A673 (cell line): Measurements from ENCODE around the gene HELZ. TPM values are rescaled to one million over a fixed set of nuclear protein-coding genes. Genes with fewer than 3 reads are reported as not detected.

Source experiments
- BruUV-seq: library from RNA; stranded (reverse); fragments of 400-500 nt; replicated peaks from 2 replicates; lab custom pipeline; 2021; lab: Mats Ljungman, UMichigan
- CTCF ChIA-PET: fragments of 300-600 bp; sonication (Branson Sonifier 250); formaldehyde crosslinking; loops from one replicate; lab custom pipeline; 2022; ENCODE audit warnings: antibody characterized with exemption; lab: Charles Lee
- POLR2A ChIA-PET: fragments of 300-600 bp; sonication (Branson Sonifier 250); formaldehyde crosslinking; loops from one replicate; lab custom pipeline; 2022; ENCODE audit warnings: antibody characterized with exemption; ENCODE audit not compliant: low non-redundant PET; lab: Charles Lee
- DNase-seq: peaks from one replicate; pipeline ENCODE4 v3.0.0-alpha.2; 2015; ENCODE audit warnings: low spot score
- H3K27ac ChIP-seq: fragments of 200-600 bp; sonication (generic); 2 replicates; pipeline ENCODE4 v1.5.1; 2016; ENCODE audit warnings: mixed run types, low read depth, mild to moderate bottlenecking, mixed read lengths, antibody characterized with exemption, low read length; ENCODE audit not compliant: poor library complexity, severe bottlenecking
- H3K27me3 ChIP-seq: fragments of 200-600 bp; sonication (generic); replicated peaks from 2 replicates; pipeline ENCODE4 v1.6.1; 2017; ENCODE audit warnings: mixed run types, low read depth, mild to moderate bottlenecking, mixed read lengths, antibody characterized with exemption, low read length; ENCODE audit not compliant: insufficient read depth, poor library complexity
- H3K36me3 ChIP-seq: fragments of 200-600 bp; sonication (generic); 2 replicates; pipeline ENCODE4 v1.6.1; 2016; ENCODE audit warnings: mixed run types, mild to moderate bottlenecking, mixed read lengths, antibody characterized with exemption, low read length; ENCODE audit not compliant: insufficient read depth, poor library complexity, severe bottlenecking
- H3K4me1 ChIP-seq: fragments of 200-600 bp; sonication (generic); 2 replicates; pipeline ENCODE4 v1.6.1; 2017; ENCODE audit warnings: mixed run types, mild to moderate bottlenecking, mixed read lengths, antibody characterized with exemption, low read length; ENCODE audit not compliant: insufficient read depth, poor library complexity, severe bottlenecking
- H3K4me3 ChIP-seq: fragments of 200-600 bp; sonication (generic); 2 replicates; pipeline ENCODE4 v1.5.1; 2016; ENCODE audit warnings: low read depth, mixed run types, mild to moderate bottlenecking, mixed read lengths, low read length; ENCODE audit not compliant: poor library complexity, severe bottlenecking
- H3K9me3 ChIP-seq: fragments of 200-600 bp; sonication (generic); 2 replicates; pipeline ENCODE4 v1.6.1; 2016; ENCODE audit warnings: mixed run types, low read depth, mild to moderate bottlenecking, mixed read lengths, antibody characterized with exemption, low read length; ENCODE audit not compliant: poor library complexity, severe bottlenecking
- EZH2 ChIP-seq: fragments of 200-600 bp; sonication (generic); IDR thresholded peaks from 2 replicates; pipeline ENCODE4 v1.6.1; 2017; ENCODE audit warnings: borderline replicate concordance, low read depth, mild to moderate bottlenecking, mixed read lengths, antibody characterized with exemption, low read length; ENCODE audit not compliant: poor library complexity, severe bottlenecking
- intact Hi-C: fragments of 100-400 bp; cut with micrococcal nuclease; formaldehyde crosslinking; loops from one replicate; pipeline ENCODE4 v1.10.0; 2022; ENCODE audit not compliant: unreplicated experiment
- total RNA-seq: library from RNA; stranded (reverse); gene quantifications from 2 replicates; pipeline ENCODE4 v1.2.3, GENCODE V29; 2021
- TF ChIP-seq, protein P1 (sequence below): fragments of 300-800, 200-600 bp; sonication (generic); conservative IDR thresholded peaks from 2 replicates; pipeline ENCODE4 v1.5.1; 2017; ENCODE audit warnings: low read depth, mild to moderate bottlenecking, antibody characterized with exemption, low read length, moderate library complexity, mixed read lengths

HELZ gene
- total RNA-seq, 1 experiment from 2014 or later, result 57.3 TPM

DNA sequence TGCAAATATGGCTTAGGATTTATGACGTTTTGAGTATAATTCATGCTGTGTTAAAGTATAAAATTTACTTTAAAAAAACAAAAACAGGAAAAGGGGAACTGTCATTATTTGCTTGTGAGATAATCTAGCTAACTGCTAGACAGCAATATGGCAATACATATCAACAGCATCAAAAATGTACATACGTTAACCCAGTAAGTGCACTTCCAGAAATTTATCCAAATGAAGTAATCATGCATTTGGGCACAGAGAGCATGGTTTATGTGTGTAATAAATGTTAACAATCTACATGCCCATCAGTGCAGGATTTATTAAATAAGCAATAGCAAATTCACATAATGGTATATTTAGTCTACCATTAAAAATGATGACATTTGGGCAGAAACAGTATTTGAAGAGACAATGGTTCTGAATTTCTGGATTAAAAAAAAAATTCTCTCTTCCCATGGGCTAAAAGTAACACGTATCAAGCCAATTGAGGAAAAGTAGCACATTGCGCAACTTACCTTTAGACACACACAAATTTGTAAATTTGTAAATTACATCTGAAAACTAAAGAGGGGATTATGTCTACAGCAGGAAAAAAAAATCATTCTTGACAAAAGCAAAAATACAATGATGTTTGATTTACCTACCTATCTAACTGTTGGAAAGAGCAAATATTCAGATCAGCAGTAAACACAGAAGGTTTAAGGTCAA is 120.4 kb downstream of the HELZ start:
- DNase-seq, result no peak
- POLR2A ChIA-PET, result no interaction called here
- Histone ChIP-seq H3K4me1 (peaks cover 39% of the 10 kb centered on the region), H3K36me3 (peaks cover 20% of the 10 kb centered on the region), H3K9me3 (no peaks in the 10 kb centered on the region), H3K27ac (no peak overlapping the region), H3K27me3 (no peaks in the 10 kb centered on the region), H3K4me3 (no peak overlapping the region)
- CTCF ChIA-PET, result no interaction called here
- BruUV-seq, result no TSS peak
- no peak for TF ChIP-seq EZH2
- TF ChIP-seq, protein P1, sequence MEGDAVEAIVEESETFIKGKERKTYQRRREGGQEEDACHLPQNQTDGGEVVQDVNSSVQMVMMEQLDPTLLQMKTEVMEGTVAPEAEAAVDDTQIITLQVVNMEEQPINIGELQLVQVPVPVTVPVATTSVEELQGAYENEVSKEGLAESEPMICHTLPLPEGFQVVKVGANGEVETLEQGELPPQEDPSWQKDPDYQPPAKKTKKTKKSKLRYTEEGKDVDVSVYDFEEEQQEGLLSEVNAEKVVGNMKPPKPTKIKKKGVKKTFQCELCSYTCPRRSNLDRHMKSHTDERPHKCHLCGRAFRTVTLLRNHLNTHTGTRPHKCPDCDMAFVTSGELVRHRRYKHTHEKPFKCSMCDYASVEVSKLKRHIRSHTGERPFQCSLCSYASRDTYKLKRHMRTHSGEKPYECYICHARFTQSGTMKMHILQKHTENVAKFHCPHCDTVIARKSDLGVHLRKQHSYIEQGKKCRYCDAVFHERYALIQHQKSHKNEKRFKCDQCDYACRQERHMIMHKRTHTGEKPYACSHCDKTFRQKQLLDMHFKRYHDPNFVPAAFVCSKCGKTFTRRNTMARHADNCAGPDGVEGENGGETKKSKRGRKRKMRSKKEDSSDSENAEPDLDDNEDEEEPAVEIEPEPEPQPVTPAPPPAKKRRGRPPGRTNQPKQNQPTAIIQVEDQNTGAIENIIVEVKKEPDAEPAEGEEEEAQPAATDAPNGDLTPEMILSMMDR, result no peak
- intact Hi-C loops, result no loop called here

DNA sequence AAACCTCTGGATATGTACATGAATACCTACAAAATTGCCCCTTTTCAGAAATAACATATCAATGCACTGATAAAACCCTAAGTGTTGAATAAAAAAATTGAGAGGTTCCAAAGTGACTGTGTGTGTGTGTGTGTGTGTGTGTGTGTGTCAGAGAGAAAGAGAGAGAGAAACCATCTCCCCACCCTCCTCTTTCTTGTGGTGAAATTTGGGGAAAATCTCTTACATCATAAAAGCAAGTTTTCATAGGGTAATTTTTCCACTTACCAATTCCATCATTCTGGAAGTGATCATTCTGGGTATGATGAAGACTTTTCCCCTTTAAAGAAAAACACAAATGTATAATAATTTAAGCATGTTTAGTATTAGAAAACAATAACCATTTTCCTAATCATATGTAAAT is 121.3 kb downstream of the HELZ start:
- no TSS peak for BruUV-seq
- CTCF ChIA-PET, result no interaction called here
- H3K36me3 ChIP-seq, result peaks cover 27% of the 10 kb centered on the region

DNA sequence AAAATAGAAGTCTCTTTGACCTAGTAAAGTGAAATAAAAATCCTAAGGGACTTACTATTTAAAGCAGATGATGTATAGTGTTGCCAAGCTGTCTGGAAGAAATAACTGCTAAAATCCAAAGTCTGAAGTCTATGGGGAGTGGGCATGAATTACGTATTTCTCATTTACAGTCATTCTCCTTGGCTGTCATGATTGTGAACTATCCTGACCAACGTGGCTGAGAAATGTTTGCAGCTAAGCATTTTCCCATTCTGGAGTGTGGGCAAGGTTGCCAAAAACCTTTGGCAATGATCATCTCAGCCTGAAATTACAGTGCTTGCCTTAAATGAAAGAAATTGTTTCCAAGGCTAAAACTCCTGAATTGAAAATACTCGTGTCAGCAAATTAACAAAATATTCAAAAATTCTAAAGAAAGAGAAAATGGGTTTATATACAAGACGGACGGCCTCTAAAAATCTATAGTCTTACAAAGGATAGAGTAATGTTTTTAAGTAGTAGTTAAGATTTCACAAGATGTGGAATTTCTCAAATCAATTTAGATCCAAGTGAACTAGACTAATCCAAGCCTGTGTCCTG is 123.6 kb downstream of the HELZ start:
- no peak for DNase-seq
- POLR2A ChIA-PET, result no interaction called here
- no peak overlapping the region for H3K27ac ChIP-seq

More for the DNA sequence above, 121.3 kb downstream of the HELZ start:
- no peak overlapping the region for H3K27ac ChIP-seq
- no peak for DNase-seq
- intact Hi-C loops, result no loop called here
- H3K4me3 ChIP-seq, result no peak overlapping the region
- POLR2A ChIA-PET, result no interaction called here
- H3K4me1 ChIP-seq, result peaks cover 32% of the 10 kb centered on the region
- H3K9me3 ChIP-seq, result no peaks in the 10 kb centered on the region
- no peak for TF ChIP-seq EZH2
- TF ChIP-seq, protein P1, result no peak
- H3K27me3 ChIP-seq, result no peaks in the 10 kb centered on the region

More for the DNA sequence above, 123.6 kb downstream of the HELZ start:
- TF ChIP-seq, protein P1, result no peak
- TF ChIP-seq EZH2, result no peak
- peaks cover 27% of the 10 kb centered on the region for H3K36me3 ChIP-seq
- no peaks in the 10 kb centered on the region for H3K27me3 ChIP-seq
- H3K4me1 ChIP-seq, result peaks cover 30% of the 10 kb centered on the region
- CTCF ChIA-PET, result no interaction called here
- intact Hi-C loops, result no loop called here
- no TSS peak for BruUV-seq
- no peaks in the 10 kb centered on the region for H3K9me3 ChIP-seq
- no peak overlapping the region for H3K4me3 ChIP-seq
